ENCODE results near the gene SAMD11.

Gene SAMD11

GRCh38 chr1:901108-901859 is 22.4 kb upstream of the SAMD11 start:
- no peaks in the 10 kb centered on the region for H3K9me3 ChIP-seq (ENCODE audit: insufficient read depth, low read length)
- H3K27me3 ChIP-seq (ENCODE audit: insufficient read depth, insufficient read length), result peaks cover 29% of the 10 kb centered on the region
- DNase-seq (ENCODE audit: low read depth, low spot score), result no peak
- no peak overlapping the region for H3K4me3 ChIP-seq (ENCODE audit: insufficient read length, low read depth)
- H3K4me1 ChIP-seq (ENCODE audit: insufficient read depth, insufficient read length), result peaks cover 3% of the 10 kb centered on the region
- H3K9ac ChIP-seq (ENCODE audit: insufficient read length, low read depth), result no peak overlapping the region
- TF ChIP-seq SUZ12 (IDR thresholded peaks at IDR 0.05; ENCODE audit: extremely low read depth, insufficient read depth, insufficient read length) (no peak), ZNF274 (IDR thresholded peaks at IDR 0.05; ENCODE audit: low read depth, low read length) (no peak)
- H3K36me3 ChIP-seq (ENCODE audit: insufficient read depth, insufficient read length, low read length), result no peaks in the 10 kb centered on the region

- Histone ChIP-seq H3K36me3 (ENCODE audit: insufficient read depth, insufficient read length, low read length) (no peaks in the 10 kb centered on the region), H3K27me3 (ENCODE audit: insufficient read depth, insufficient read length) (peaks cover 31% of the 10 kb centered on the region), H3K9ac (ENCODE audit: insufficient read length, low read depth) (no peak overlapping the region), H3K4me3 (ENCODE audit: insufficient read length, low read depth) (no peak overlapping the region), H3K9me3 (ENCODE audit: insufficient read depth, low read length) (no peaks in the 10 kb centered on the region), H3K4me1 (ENCODE audit: insufficient read depth, insufficient read length) (peaks cover 7% of the 10 kb centered on the region)
- no peak for DNase-seq (ENCODE audit: low read depth, low spot score)
- TF ChIP-seq YY1 (IDR thresholded peaks at IDR 0.05; ENCODE audit: insufficient read depth, insufficient read length) (no peak), SUZ12 (IDR thresholded peaks at IDR 0.05; ENCODE audit: extremely low read depth, insufficient read depth, insufficient read length) (no peak), ZNF274 (IDR thresholded peaks at IDR 0.05; ENCODE audit: low read depth, low read length) (no peak)
Observed at GRCh38 chr1:902802-903201, 20.9 kb upstream of the SAMD11 start.

- Histone ChIP-seq H3K4me1 (ENCODE audit: insufficient read depth, insufficient read length) (peaks cover 7% of the 10 kb centered on the region), H3K36me3 (ENCODE audit: insufficient read depth, insufficient read length, low read length) (no peaks in the 10 kb centered on the region), H3K27me3 (ENCODE audit: insufficient read depth, insufficient read length) (peaks cover 31% of the 10 kb centered on the region), H3K9ac (ENCODE audit: insufficient read length, low read depth) (peak overlapping the region; percentile 21), H3K9me3 (ENCODE audit: insufficient read depth, low read length) (no peaks in the 10 kb centered on the region), H3K4me3 (ENCODE audit: insufficient read length, low read depth) (no peak overlapping the region)
- TF ChIP-seq SUZ12 (IDR thresholded peaks at IDR 0.05; ENCODE audit: extremely low read depth, insufficient read depth, insufficient read length) (no peak), ZNF274 (IDR thresholded peaks at IDR 0.05; ENCODE audit: low read depth, low read length) (no peak), YY1 (IDR thresholded peaks at IDR 0.05; ENCODE audit: insufficient read depth, insufficient read length) (no peak)
- DNase-seq (ENCODE audit: low read depth, low spot score), result no peak
Observed at GRCh38 chr1:903305-903704, 20.4 kb upstream of the SAMD11 start.

- peak overlapping the region; percentile 21 for H3K9ac ChIP-seq (ENCODE audit: insufficient read length, low read depth)
- no peak overlapping the region for H3K4me3 ChIP-seq (ENCODE audit: insufficient read length, low read depth)
- no peaks in the 10 kb centered on the region for H3K9me3 ChIP-seq (ENCODE audit: insufficient read depth, low read length)
- H3K4me1 ChIP-seq (ENCODE audit: insufficient read depth, insufficient read length), result peaks cover 7% of the 10 kb centered on the region
- TF ChIP-seq SUZ12 (IDR thresholded peaks at IDR 0.05; ENCODE audit: extremely low read depth, insufficient read depth, insufficient read length) (no peak), YY1 (IDR thresholded peaks at IDR 0.05; ENCODE audit: insufficient read depth, insufficient read length) (no peak), ZNF274 (IDR thresholded peaks at IDR 0.05; ENCODE audit: low read depth, low read length) (no peak)
- no peak for DNase-seq (ENCODE audit: low read depth, low spot score)
- H3K36me3 ChIP-seq (ENCODE audit: insufficient read depth, insufficient read length, low read length), result no peaks in the 10 kb centered on the region
- H3K27me3 ChIP-seq (ENCODE audit: insufficient read depth, insufficient read length), result peaks cover 31% of the 10 kb centered on the region
Observed at GRCh38 chr1:903721-904271, 19.9 kb upstream of the SAMD11 start.

GRCh38 chr1:904310-904950 is 19.3 kb upstream of the SAMD11 start:
- no peak overlapping the region for H3K9ac ChIP-seq (ENCODE audit: insufficient read length, low read depth)
- H3K27me3 ChIP-seq (ENCODE audit: insufficient read depth, insufficient read length), result peaks cover 31% of the 10 kb centered on the region
- H3K36me3 ChIP-seq (ENCODE audit: insufficient read depth, insufficient read length, low read length), result no peaks in the 10 kb centered on the region
- H3K4me3 ChIP-seq (ENCODE audit: insufficient read length, low read depth), result peak overlapping the region; percentile 49
- no peaks in the 10 kb centered on the region for H3K9me3 ChIP-seq (ENCODE audit: insufficient read depth, low read length)
- peak; percentile 62 for DNase-seq (ENCODE audit: low read depth, low spot score)
- peaks cover 7% of the 10 kb centered on the region for H3K4me1 ChIP-seq (ENCODE audit: insufficient read depth, insufficient read length)
- TF ChIP-seq ZNF274 (IDR thresholded peaks at IDR 0.05; ENCODE audit: low read depth, low read length) (no peak), YY1 (IDR thresholded peaks at IDR 0.05; ENCODE audit: insufficient read depth, insufficient read length) (no peak), SUZ12 (IDR thresholded peaks at IDR 0.05; ENCODE audit: extremely low read depth, insufficient read depth, insufficient read length) (no peak)

GRCh38 chr1:905071-905749 is 18.5 kb upstream of the SAMD11 start:
- no peak for TF ChIP-seq YY1 (IDR thresholded peaks at IDR 0.05; ENCODE audit: insufficient read depth, insufficient read length)
- TF ChIP-seq SUZ12 (IDR thresholded peaks at IDR 0.05; ENCODE audit: extremely low read depth, insufficient read depth, insufficient read length), result no peak
- no peak for TF ChIP-seq ZNF274 (IDR thresholded peaks at IDR 0.05; ENCODE audit: low read depth, low read length)
- Histone ChIP-seq H3K9ac (ENCODE audit: insufficient read length, low read depth) (peak overlapping the region; percentile 64), H3K9me3 (ENCODE audit: insufficient read depth, low read length) (no peaks in the 10 kb centered on the region), H3K36me3 (ENCODE audit: insufficient read depth, insufficient read length, low read length) (no peaks in the 10 kb centered on the region), H3K4me1 (ENCODE audit: insufficient read depth, insufficient read length) (peaks cover 7% of the 10 kb centered on the region), H3K27me3 (ENCODE audit: insufficient read depth, insufficient read length) (peaks cover 29% of the 10 kb centered on the region), H3K4me3 (ENCODE audit: insufficient read length, low read depth) (peak overlapping the region; percentile 49)
- no peak for DNase-seq (ENCODE audit: low read depth, low spot score)
